Measurements from ENCODE around the gene CAPRIN1.
"Not testable (repeated sequence)": the region's sequence is repeated elsewhere in the genome, so short reads cannot be mapped to it uniquely, and the experiment has no call there.

Gene CAPRIN1

DNA sequence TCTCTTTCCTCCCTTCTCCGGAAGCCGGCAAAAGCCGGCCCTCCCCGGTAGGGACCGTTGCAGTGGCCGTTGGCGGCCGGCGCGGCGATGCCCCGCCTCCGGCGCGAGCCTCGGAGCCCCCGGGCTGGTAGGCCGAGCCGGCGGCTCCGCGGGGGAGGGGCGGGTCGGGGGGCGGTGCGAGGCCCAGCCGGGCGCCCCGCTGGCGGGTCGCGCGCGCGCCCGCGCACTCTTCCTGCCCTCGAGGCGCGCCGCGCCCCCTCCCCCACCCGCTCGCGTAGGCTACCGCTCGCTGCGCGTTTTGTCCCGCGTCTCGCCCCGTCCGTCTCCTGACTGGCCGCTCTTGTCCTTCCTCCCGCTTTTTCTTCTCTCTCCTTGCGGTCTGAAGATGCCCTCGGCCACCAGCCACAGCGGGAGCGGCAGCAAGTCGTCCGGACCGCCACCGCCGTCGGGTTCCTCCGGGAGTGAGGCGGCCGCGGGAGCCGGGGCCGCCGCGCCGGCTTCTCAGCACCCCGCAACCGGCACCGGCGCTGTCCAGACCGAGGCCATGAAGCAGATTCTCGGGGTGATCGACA is 591 bp downstream of the CAPRIN1 start:
- DNase-seq, result peak; percentile 87

DNA sequence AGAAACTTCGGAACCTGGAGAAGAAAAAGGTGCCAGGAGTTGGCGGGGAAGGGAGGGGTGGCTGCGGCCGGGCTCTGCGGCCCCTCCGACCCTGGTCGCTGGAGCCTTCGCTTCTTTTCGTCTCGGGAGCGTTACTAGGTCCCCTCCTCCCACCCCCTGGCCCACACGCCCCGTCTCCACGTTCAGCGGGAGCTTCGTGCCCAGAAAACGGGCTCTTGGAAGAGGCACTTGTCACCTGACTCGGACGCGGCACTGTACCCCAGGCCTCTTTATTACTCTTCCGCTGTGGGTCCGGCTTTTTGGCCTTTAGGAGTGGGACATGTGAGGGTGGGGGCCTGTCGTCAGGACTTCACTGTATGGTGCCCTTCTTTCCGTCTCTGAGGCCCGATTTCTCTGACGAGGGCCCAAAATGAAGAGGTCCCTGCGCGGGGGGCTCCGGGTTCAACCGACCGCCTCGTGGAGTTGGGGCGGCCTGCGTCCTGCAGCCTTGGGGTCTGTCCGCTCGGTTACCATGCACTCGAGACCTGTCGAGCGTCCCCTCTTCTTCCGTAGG is 1.2 kb downstream of the CAPRIN1 start:
- DNase-seq, result peak; percentile 10

DNA sequence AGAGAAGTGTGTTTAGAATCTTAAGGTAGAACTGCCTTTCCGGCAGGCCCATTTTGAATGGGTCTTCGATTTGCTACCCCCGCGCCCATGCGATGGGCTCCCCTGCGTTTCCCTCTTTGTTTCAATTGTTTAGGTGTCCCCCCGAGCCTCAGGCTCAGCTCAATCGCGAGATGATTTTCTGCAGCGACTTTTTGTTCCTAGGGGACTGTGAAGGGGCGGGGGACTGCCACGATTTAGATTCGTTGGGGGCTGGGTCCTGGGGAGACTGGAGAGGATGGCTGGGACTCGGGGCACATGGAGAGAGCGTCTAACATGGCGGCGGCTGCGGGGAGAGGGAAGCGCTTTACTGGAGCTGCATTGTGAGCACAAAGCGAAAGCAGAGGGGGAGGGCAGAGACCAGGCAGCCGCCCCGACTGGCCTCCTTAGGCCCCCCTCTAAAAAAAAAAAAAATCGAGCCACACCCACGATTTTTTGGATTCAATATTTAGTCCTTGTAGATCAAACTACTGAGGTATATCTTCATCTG is 1.7 kb downstream of the CAPRIN1 start:
- peak; percentile 78 for DNase-seq

DNA sequence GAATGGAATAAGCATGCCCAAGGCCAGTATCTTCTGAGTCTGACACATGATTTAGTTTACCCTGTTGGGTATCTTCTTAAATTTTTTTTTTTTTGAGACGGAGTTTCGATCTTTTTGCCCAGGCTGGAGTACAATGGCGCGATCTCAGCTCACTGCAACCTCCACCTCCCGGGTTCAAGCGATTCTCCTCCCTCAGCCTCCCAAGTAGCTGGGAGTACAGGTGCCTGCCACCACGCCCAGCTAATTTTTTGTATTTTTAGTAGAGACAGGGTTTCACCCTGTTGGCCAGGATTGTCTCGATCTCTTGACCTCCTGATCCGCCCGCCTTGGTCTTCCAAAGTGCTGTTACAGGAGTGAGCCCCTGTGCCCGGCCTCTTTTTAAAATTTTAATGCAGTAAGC is 2.8 kb downstream of the CAPRIN1 start:
- DNase-seq, result not testable (repeated sequence)

DNA sequence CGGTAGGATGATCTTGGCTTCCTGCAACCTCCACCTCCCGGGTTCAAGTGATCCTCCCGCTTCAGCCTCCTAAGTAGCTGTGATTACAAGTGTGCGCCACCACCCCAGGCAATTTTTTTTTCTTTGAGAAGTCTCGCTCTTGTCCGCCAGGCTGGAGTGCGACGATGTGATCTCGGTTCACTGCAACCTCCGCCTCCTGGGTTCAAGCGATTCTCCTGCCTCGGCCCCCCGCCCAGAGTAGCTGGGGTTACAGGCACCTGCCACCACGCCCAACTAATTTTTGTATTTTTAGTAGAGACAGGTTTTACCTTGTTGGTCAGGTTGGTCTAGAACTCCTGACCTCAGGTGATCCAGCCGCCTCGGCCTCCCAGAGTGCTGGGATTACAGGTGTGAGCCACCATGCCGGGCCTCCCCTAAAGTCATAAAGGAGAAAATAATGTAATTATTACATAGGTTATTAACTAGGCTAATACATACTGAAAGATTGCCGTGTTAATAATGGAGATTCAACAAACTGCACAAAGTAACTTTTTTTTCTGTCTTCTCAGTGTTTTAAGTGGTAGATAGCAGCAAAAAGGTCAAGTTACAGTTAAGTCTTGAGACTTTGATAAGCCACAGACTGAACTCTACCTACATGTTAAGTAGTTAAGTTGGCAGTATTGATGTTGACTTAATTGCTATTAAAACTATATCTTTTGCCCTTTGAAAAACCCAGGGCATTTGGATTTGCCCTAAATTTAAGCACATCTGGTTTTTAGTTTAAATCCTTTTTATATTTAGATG is 3.9 kb downstream of the CAPRIN1 start:
- no peak for DNase-seq

DNA sequence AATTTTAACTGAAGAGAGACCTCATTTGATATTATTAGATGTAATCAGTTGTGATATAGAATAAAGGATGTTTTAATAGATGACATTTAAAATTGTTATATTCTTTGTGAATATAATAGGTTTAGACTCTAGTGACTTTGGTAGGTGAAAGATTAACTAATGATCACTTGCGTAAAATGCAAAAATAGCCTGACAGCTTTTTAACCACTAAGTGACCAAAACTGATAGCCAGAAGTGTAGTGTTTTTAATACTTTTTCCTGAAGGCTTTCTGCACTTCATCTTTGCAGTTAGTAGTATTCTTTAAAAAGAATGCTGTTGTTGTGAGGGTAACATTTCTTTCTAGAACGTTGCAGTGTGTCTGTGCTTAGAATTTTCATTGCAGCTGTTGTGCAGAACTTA is 5.1 kb downstream of the CAPRIN1 start:
- DNase-seq, result no peak

DNA sequence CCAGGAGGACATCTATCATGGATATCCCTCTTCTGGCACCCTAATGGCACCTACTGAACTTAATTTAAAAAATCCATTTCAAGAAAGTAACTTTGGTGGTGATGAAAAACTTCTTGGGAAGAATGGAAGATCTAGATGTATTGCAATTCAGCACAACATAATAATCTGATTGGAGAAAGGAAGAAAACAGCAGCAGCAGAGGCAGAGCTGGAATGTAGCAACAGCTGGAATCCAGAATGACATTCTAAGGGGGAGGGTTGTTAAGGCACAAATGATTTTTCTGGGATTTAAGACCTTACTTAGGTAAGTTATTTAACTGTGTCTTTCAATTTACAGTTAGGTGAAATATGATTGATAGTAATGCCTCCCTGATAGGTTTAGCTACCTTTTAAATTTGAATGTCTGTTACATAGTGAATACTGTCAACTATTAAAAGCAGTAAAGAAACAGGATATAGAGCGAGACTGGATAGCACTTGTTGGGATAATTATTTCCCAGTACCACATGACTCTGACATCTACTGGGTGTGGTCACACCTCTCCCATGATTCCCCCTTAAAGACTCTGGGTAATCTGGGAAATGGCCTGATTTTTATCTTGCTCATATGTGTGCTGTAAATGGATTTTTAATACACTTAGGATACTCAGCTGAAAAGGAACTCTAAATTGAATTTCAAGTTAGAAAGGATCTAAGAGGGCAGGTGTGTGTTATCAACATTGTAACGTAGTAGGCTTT is 11.7 kb downstream of the CAPRIN1 start:
- DNase-seq, result no peak

DNA sequence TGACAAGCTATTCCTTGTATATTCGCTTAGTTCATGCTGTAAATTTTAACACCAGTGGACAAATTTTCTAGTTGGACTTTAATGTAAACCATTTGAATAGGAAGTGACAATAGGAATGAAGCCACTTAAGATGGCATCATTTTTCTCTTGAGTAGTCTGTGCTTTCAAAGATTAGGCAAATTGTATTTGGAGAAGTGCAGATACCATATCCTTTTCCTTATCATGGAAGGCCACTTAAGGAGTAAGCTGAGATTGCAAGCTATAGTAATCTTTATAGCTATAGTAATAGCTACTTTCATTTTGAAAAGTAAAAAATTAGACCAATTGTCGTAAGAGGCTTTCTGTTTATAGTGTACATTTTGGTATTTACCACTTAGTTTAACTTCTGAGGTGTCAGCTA is 12.8 kb downstream of the CAPRIN1 start:
- DNase-seq, result no peak

DNA sequence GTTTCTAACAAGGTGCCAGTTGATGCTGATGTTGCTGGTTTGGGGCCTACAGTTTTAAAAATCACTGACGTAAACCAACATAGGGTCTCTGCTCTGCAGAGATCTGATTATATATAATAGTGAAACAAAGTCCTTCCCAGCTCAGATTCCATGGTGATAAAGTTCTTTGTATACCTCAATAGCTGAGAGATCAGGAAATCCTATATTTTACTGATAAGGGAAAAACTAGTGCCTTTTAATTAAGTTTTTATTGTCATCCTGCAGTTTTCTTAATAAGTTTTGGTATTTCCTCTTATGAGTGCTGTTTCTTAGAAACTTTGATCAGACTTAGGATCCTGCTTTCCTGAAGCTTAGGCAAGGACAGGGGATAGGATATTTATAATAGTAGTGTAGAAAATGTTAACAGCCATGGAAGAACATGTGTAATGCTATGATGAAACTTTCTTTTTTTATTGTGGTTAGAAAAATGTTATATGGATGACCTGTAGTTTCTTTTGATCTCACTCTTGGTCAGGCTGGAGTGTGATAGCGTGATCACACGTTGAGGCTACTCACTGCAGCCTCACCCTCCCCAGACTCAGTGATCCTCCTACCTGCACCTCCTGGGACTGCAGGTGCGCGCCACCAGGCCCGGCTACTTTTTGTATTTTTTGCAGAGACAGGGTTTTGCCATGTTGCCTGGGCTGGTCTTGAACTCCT is 14.1 kb downstream of the CAPRIN1 start:
- DNase-seq, result no peak

DNA sequence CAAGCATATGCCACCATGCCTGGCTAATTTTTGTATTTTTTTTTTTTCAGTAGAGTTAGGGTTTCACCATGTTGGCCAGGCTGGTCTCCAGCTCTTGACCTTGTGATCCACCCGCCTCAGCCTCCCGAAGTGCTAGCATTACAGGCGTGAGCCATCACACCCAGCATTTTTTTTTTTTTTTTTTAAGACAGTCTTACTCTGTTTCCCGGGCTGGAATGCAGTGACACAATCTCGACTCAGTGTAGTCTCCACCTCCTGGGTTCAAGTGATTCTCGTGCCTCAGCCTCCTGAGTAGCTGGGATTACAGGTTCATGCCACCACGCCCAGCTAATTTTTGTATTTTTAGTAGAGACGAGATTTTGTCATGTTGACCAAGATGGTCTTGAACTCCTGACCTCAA is 15.2 kb downstream of the CAPRIN1 start:
- DNase-seq, result not testable (repeated sequence)

DNA sequence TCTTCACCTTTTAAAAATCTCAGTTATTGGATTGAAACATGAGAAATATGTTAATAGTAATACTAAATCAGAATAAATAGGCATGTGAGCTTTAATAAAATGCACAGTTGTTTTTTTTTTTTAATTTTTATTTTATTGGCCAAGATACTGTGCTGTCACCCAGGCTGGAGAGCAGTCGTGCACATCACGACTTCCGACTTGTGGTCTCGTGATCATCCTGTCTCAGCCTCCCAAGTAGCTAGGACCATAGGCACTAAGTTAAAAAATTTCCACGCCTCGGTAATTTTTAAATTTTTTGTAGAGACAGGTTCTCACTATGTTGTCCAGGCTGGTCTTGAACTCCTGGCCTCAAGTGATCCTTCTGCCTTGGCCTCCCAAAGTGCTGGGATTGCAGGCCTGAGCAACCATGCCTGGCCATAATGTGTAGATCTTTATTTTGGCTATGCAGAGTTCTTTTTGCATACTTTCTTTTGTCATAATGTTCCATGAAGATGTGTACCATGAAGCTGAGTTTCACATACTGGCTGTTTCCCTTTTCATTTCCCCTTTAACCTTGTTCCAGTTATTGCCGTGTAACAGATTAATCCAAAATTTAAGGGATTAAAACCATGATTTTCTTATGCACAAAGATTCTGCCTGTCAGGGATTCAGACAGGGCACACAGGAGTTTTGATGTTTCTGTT is 16.0 kb downstream of the CAPRIN1 start:
- no peak for DNase-seq

DNA sequence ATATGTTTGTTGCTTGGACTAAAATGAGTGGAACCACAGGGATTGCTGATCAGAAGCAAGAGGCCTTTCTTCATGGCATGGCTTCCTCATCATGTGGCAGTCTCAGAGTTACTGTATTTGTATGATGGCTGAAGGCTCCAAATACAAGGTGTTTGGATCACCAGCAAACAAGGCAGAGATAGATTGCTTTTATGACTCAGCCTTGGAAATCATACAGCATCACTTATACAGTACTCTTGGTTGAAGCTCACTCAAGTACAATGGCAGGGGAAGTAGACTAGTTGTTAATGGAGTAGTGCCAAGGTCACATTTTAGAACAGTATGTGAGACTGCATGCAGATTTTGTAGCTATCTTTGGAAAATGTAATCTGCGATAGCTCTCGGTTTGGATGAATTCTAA is 16.6 kb downstream of the CAPRIN1 start:
- no peak for DNase-seq

DNA sequence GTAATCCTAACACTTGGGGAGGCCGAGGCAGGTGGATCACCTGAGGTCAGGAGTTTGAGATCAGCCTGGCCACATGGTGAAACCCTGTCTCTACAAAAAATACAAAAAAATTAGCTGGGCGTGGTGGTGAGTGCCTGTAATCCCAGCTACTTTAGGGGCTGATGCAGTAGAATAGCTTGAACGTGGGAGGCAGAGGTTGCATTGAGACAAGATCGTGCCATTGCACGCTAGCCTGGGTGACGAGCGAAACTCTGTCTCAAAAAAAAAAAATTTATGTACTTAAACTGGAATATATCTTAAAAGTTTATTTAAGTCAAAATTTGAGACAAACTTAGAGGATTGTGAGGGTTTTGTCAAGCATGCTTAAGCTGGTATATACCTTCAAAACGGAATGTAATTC is 19.8 kb downstream of the CAPRIN1 start:
- not testable (repeated sequence) for DNase-seq

DNA sequence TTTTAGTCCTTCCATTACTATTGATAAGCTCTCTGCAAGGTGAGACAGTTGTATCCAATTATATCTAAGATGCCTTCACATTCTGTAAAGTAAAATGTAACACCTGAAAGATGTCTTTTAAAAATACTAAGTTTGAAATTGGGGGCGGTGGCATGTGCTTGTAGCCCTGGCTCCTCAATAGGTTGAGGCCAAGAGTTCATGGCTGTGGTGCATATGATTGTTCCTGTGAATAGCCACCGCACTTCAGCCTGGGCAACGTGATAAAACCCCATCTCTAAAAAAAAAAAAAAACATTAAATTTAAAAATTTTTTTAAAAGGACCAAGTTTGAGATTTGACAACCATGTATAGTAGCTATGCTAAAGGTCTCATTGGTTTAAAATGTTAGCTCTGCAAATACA is 20.5 kb downstream of the CAPRIN1 start:
- DNase-seq, result no peak

DNA sequence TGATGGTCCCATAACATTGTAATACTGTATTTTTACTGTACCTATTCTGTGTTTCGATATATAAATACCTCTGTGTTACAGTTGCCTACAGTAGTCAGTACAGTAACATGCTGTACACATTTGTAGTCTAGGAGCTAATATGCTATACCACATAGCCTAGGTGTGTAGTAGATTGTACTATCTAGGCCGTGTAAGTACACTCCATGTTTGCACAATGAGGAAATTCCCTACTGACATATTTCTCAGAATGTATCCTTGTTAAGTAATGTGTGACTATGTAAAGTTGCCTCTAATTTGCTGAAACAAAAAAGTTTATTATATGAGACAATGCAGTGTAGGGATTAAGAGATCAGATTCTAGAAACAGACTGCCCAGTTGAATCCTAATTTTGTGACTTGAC is 21.3 kb downstream of the CAPRIN1 start:
- DNase-seq, result no peak

DNA sequence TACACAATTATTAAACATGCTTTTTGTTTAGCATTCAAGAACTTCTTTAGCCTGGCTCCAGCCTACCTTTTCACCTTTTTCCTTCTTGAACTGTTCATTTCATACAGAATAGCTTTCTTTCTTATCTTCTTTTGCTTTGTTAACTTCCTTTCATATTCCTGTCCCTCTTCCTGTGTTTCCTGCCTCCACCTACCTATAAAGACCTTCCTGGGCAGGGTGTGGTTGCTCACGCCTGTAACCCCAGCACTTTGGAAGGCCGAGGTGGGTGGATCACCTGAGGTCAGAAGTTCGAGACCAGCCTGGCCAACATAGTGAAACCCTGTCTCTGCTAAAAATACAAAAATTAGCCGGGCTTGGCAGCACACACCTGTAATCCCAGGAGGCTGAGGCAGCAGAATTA is 22.9 kb downstream of the CAPRIN1 start:
- no peak for DNase-seq

DNA sequence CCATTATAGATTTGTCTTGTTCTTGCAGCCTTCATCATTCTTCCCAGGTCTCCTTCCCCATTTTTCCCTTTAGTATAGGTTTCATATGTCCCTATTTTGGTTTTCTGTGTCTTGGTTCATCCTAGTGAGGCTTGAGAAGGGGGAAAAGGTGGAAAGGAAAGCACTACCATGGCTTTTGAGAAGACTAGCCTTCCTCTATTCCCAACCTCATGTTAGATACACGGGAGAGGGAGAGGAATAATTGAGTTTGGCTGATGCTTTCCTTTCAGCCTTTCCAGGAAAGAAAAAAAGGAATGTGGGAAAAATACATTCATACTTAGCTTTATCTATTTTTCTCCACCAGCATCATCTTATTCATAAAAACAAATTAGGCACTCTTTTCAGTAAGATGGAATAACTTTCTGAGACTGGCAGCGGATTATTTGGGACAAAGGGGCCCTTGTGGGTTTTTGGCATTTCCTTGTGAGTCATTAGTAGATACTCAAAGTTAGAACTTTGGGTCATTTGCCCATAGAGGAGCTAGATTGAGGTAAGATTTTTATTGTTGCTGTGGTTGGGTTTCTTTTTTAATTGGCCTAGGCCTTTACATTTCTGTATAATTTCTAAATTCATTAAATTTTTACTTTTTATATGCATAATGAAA is 23.8 kb downstream of the CAPRIN1 start:
- DNase-seq, result no peak

DNA sequence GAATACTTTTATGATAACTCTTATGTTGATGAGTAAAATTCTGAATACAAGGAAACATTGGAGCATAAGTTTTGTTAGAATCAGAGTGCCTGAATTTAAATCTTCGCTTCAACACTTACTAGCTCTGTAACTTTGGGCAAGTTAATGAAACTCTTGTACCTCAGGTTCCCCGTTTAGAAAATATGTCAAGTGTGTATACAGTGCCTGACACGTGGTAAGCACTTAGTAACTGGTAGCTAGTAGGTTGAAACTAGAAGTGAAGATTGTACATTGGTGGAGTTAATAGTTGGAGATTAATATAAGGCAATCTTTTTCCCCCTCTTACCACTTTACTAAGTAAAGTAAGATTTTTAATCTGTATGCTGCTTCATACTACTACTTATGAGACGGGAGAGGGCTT is 29.1 kb downstream of the CAPRIN1 start:
- DNase-seq, result no peak

DNA sequence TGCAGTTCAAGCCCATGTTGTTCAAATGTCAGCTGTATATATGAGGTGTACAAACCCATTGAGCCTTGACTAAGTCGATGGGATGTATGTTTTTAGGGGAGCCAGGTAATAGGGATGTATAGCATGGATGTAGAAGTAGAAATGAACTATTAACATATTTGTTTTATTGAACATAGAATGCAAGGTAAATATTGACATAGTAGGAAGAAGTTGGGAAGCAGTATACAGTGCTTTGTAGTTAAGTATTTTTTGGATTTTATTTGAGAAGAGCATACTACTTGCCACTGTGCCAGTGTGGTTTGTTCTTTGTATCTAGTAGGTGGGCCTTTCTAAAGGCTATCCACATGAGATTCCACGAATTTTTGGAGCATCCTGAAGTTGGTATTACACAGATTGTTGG is 33.1 kb downstream of the CAPRIN1 start:
- DNase-seq, result no peak

DNA sequence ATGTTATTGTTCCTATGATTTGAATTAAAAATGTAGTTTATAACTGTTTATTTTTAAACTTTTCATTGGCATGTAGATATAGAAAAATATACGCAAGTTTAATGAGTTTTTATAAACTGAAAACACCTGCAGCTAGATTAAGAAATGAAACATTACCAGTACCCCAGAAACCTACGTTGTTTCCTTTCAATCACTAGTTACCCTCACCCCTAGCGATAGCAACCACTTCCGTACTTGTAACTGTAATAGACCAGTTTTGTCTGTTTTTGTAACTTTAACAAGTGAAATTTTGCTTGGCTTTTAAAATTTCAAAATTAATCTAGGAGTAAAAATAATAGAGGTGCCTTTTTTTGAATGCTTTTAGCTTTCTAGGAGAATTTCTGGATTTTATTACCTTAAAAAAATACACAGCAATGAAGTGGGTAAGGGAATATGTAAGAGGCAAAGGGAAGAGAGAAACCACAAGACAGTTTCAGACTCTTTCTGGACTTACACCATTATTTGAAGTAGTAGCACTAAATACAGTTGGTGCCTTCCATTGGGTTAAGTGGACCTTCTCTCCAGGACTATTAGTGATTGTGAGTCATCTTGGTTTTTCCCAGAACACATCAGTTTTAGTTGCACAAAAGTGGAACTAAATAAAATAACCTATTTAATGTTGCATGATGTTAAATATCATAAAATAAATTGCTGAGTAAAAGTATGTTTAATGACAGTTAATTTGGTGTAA is 35.2 kb downstream of the CAPRIN1 start:
- no peak for DNase-seq

DNA sequence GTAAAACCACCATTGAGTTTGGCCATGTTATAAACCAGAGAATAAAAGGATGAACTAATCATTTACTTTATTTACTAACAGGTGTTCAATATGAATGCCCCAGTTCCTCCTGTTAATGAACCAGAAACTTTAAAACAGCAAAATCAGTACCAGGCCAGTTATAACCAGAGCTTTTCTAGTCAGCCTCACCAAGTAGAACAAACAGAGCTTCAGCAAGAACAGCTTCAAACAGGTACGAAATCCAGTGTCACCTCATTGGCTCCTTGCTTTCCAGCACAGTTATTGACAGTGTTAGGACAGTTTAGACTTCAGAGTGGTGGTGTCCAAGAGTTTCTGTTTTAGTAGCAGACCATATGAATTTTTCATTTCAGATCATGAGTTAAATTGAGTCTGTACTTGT is 40.3 kb downstream of the CAPRIN1 start:
- DNase-seq, result no peak
